ENCODE measurements around the gene CHMP4A. TPM values are rescaled to one million over a fixed set of nuclear protein-coding genes. Genes with fewer than 3 reads are reported as not detected.

CHMP4A gene
- total and polyA plus RNA-seq, 2 of the 13 experiments (the other 11 are each of a cell fraction or from before 2014, with no cell fraction given) = 83.6 to 113 TPM

GRCh38 chr14:24159777-24160498, 53.4 kb downstream of the CHMP4A start (continued):
- TF ChIP-seq LBX2 (CRISPR knock-in tag; IDR thresholded peaks at IDR 0.05; ENCODE audit: borderline replicate concordance) = peak; percentile 49; the same call in 1 of the 2 replicates
- peak; percentile 93 for TF ChIP-seq HNRNPL (IDR thresholded peaks at IDR 0.05; ENCODE audit: low read depth, low read length)
- peak; percentile 54 for TF ChIP-seq RBM22 (optimal IDR thresholded peaks at IDR 0.05; ENCODE audit: low read length)
- TF ChIP-seq ZBTB34 (CRISPR knock-in tag; IDR thresholded peaks at IDR 0.05) = no peak
- no peak for TF ChIP-seq ATRX (CRISPR knock-in tag; IDR thresholded peaks at IDR 0.05; ENCODE audit: borderline replicate concordance)
- no peak for TF ChIP-seq ZSCAN12 (CRISPR knock-in tag; IDR thresholded peaks at IDR 0.05)
- peak; percentile 59; the same call in 1 of the 2 replicates for TF ChIP-seq ZNF333 (CRISPR knock-in tag; IDR thresholded peaks at IDR 0.05; ENCODE audit: borderline replicate concordance)
- TF ChIP-seq SAFB2 (CRISPR knock-in tag; IDR thresholded peaks at IDR 0.05; ENCODE audit: borderline replicate concordance, low read depth) = peak; percentile 61; the same call in 1 of the 2 replicates
- 0 out of 2 replicates have a peak, but pooled peaks have one; percentile 82 for TF ChIP-seq FOXO4 (CRISPR knock-in tag; conservative IDR thresholded peaks at IDR 0.05)
- 0 out of 2 replicates have a peak, but pooled peaks have one; percentile 28 for TF ChIP-seq ZNF431 (CRISPR knock-in tag; IDR thresholded peaks at IDR 0.05; ENCODE audit: borderline replicate concordance, low read depth)
- TF ChIP-seq AGO2 (optimal IDR thresholded peaks at IDR 0.05; ENCODE audit: low read depth, low read length) = peak; percentile 81
- 0 out of 2 replicates have a peak, but pooled peaks have one; percentile 20 for TF ChIP-seq ZNF839 (CRISPR knock-in tag; IDR thresholded peaks at IDR 0.05; ENCODE audit: borderline replicate concordance)
- TF ChIP-seq KMT2A (CRISPR knock-in tag; IDR thresholded peaks at IDR 0.05) = peak; percentile 43; the same call in 1 of the 2 replicates
- TF ChIP-seq PATZ1 (CRISPR knock-in tag; IDR thresholded peaks at IDR 0.05) = no peak
- TF ChIP-seq ZNF776 (CRISPR knock-in tag; IDR thresholded peaks at IDR 0.05) = 0 out of 2 replicates have a peak, but pooled peaks have one; percentile 31
- TF ChIP-seq ZNF674 (CRISPR knock-in tag; IDR thresholded peaks at IDR 0.05; ENCODE audit: low read depth) = no peak
- TF ChIP-seq ZNF550 (CRISPR knock-in tag; IDR thresholded peaks at IDR 0.05; ENCODE audit: borderline replicate concordance) = peak; percentile 91; the same call in 1 of the 2 replicates
- no peak for TF ChIP-seq TP53 (CRISPR knock-in tag; conservative IDR thresholded peaks at IDR 0.05)
- no peak for TF ChIP-seq ZNF775 (CRISPR knock-in tag; IDR thresholded peaks at IDR 0.05; ENCODE audit: borderline replicate concordance)
- TF ChIP-seq TEF (CRISPR knock-in tag; IDR thresholded peaks at IDR 0.05) = no peak
- TF ChIP-seq ZNF891 (CRISPR knock-in tag; IDR thresholded peaks at IDR 0.05) = peak; percentile 46; the same call in 1 of the 2 replicates
- 0 out of 2 replicates have a peak, but pooled peaks have one; percentile 19 for TF ChIP-seq POLR2AphosphoS5 (IDR thresholded peaks at IDR 0.05; ENCODE audit: low read depth, low read length)
- no peak for TF ChIP-seq ZBTB3 (CRISPR knock-in tag; IDR thresholded peaks at IDR 0.05; ENCODE audit: borderline replicate concordance, low read depth)

Measured in HepG2 (cell line).